OCI-LY3 (cell line): Measurements from ENCODE around the gene PARN.

Experiments
- H2AFZ ChIP-seq: fragments of 200-600, 300-600 bp; shearing (Covaris generic); 2 replicates; pipeline ENCODE4 v1.6.0; 2014; ENCODE audit warnings: antibody characterized with exemption, low read depth, low read length
- H3K27ac ChIP-seq: fragments of 200-600, 300-600 bp; sonication (generic); 2 replicates; pipeline ENCODE4 v1.5.1; 2014; ENCODE audit warnings: mild to moderate bottlenecking, low read length, moderate library complexity, mixed read lengths
- H3K27me3 ChIP-seq: fragments of 200-600, 300-600 bp; sonication (generic); 2 replicates; pipeline ENCODE4 v1.6.1; 2014; ENCODE audit warnings: low read depth, low read length, mixed read lengths
- H3K36me3 ChIP-seq: fragments of 200-600, 300-600 bp; sonication (generic); replicated peaks from 2 replicates; pipeline ENCODE3; 2014; ENCODE audit warnings: low read depth, low read length, mixed read lengths
- H3K4me1 ChIP-seq: fragments of 300-600, 200-600 bp; sonication (generic); 2 replicates; pipeline ENCODE4 v1.6.1; 2014; ENCODE audit warnings: low read length, mixed read lengths
- H3K4me2 ChIP-seq: fragments of 200-600, 300-600 bp; sonication (generic); 2 replicates; pipeline ENCODE4 v1.6.1; 2014; ENCODE audit warnings: low read length, mixed read lengths
- H3K4me3 ChIP-seq: fragments of 300-600, 200-600 bp; sonication (generic); 2 replicates; pipeline ENCODE4 v1.5.1; 2014; ENCODE audit warnings: antibody characterized with exemption, mild to moderate bottlenecking, low read length, moderate library complexity
- H3K79me2 ChIP-seq: fragments of 300-600, 200-600 bp; shearing (Covaris generic); 2 replicates; pipeline ENCODE4 v1.6.1; 2014; ENCODE audit warnings: mild to moderate bottlenecking, low read length, mixed read lengths
- H3K9ac ChIP-seq: fragments of 300-600, 200-600 bp; shearing (Covaris generic); 2 replicates; pipeline ENCODE4 v1.6.0; 2014; ENCODE audit warnings: mild to moderate bottlenecking, low read length, moderate library complexity
- H3K9me3 ChIP-seq: fragments of 200-600, 300-600 bp; shearing (Covaris generic); 2 replicates; pipeline ENCODE4 v1.6.1; 2014; ENCODE audit warnings: low read length, mixed read lengths; ENCODE audit not compliant: insufficient read depth
- H4K20me1 ChIP-seq: fragments of 200-600, 300-600 bp; sonication (generic); 2 replicates; pipeline ENCODE4 v1.6.1; 2016; ENCODE audit warnings: low read length, mixed read lengths; ENCODE audit not compliant: insufficient read depth
- CTCF ChIP-seq: fragments of 200-600, 300-600 bp; sonication (generic); IDR thresholded peaks from 2 replicates; pipeline ENCODE4 v1.5.1; 2014; ENCODE audit warnings: antibody characterized with exemption, low read length, low read depth
- EZH2phosphoT487 ChIP-seq: fragments of 200-600 bp; shearing (Covaris generic); IDR thresholded peaks from 2 replicates; pipeline ENCODE4 v1.6.1; 2018; ENCODE audit warnings: antibody characterized with exemption, mixed run types, low read depth

The PARN gene

GRCh38 chr16:14494396-14494966 lies 135.6 kb downstream of the PARN start:
- Histone ChIP-seq H3K27ac (no peak overlapping the region), H2AFZ (no peak overlapping the region), H3K9me3 (no peaks in the 10 kb centered on the region), H3K79me2 (no peaks in the 10 kb centered on the region), H3K4me2 (no peak overlapping the region), H3K9ac (no peak overlapping the region), H4K20me1 (no peaks in the 10 kb centered on the region), H3K27me3 (no peaks in the 10 kb centered on the region), H3K4me1 (peaks cover 32% of the 10 kb centered on the region), H3K36me3 (peaks cover 8% of the 10 kb centered on the region), H3K4me3 (no peak overlapping the region)
- TF ChIP-seq EZH2phosphoT487: no peak

GRCh38 chr16:14493791-14494190 lies 136.3 kb downstream of the PARN start:
- no peaks in the 10 kb centered on the region for H4K20me1 ChIP-seq
- peaks cover 25% of the 10 kb centered on the region for H3K4me1 ChIP-seq
- H3K79me2 ChIP-seq: no peaks in the 10 kb centered on the region
- TF ChIP-seq CTCF: no peak
- no peak for TF ChIP-seq EZH2phosphoT487
- no peak overlapping the region for H3K4me3 ChIP-seq
- no peaks in the 10 kb centered on the region for H3K27me3 ChIP-seq
- no peak overlapping the region for H3K4me2 ChIP-seq
- no peaks in the 10 kb centered on the region for H3K9me3 ChIP-seq
- no peak overlapping the region for H3K9ac ChIP-seq
- H3K27ac ChIP-seq: no peak overlapping the region
- H3K36me3 ChIP-seq: peaks cover 8% of the 10 kb centered on the region
- no peak overlapping the region for H2AFZ ChIP-seq

GRCh38 chr16:14492614-14493013 lies 137.4 kb downstream of the PARN start:
- no peak overlapping the region for H3K4me2 ChIP-seq
- TF ChIP-seq CTCF: no peak
- TF ChIP-seq EZH2phosphoT487: no peak
- no peaks in the 10 kb centered on the region for H4K20me1 ChIP-seq
- H2AFZ ChIP-seq: no peak overlapping the region
- H3K9ac ChIP-seq: no peak overlapping the region
- no peaks in the 10 kb centered on the region for H3K79me2 ChIP-seq
- H3K27me3 ChIP-seq: no peaks in the 10 kb centered on the region
- H3K27ac ChIP-seq: no peak overlapping the region
- no peaks in the 10 kb centered on the region for H3K9me3 ChIP-seq
- peaks cover 7% of the 10 kb centered on the region for H3K36me3 ChIP-seq
- no peak overlapping the region for H3K4me3 ChIP-seq
- peaks cover 13% of the 10 kb centered on the region for H3K4me1 ChIP-seq

- Histone ChIP-seq H3K27me3 (no peaks in the 10 kb centered on the region), H4K20me1 (no peaks in the 10 kb centered on the region), H3K79me2 (no peaks in the 10 kb centered on the region), H3K4me1 (peaks cover 7% of the 10 kb centered on the region), H3K9ac (no peak overlapping the region), H2AFZ (no peak overlapping the region), H3K4me3 (no peak overlapping the region), H3K36me3 (peaks cover under 1% of the 10 kb centered on the region), H3K4me2 (no peak overlapping the region), H3K9me3 (no peaks in the 10 kb centered on the region), H3K27ac (no peak overlapping the region)
- TF ChIP-seq EZH2phosphoT487 (no peak), CTCF (no peak)
These were observed 138.1 kb downstream of the PARN start for GRCh38 chr16:14491861-14492529.
